T-cell (primary cell): ENCODE results near the gene BMP4. TPM values are rescaled to one million over a fixed set of nuclear protein-coding genes. Genes with fewer than 3 reads are reported as not detected.

Source experiments
- ATAC-seq, 4 experiments: fragments of 200-7000 bp in 3 of 4; fragments of 150-1000 bp in 1 of 4; cut with Tn5 transposase; replicated peaks in 1 of 4; 1 replicate in 3 of 4; 2 replicates in 1 of 4; pipeline ENCODE4 v1.10.0; 2021; ENCODE audit warnings: moderate library complexity in 3 of 4, mild to moderate bottlenecking in 2 of 4, moderate number of reproducible peaks in 1 of 4
- CTCF ChIA-PET, 2 donors: fragments of 300-600 bp; sonication (Branson Sonifier 250); formaldehyde crosslinking; loops; one replicate each; lab custom pipeline; 2022; ENCODE audit warnings: antibody characterized with exemption in 2 of 2; lab: Charles Lee
- POLR2A ChIA-PET, 2 donors: fragments of 300-600 bp; sonication (Branson Sonifier 250); formaldehyde crosslinking; loops; one replicate each; lab custom pipeline; 2022; ENCODE audit warnings: antibody characterized with exemption in 2 of 2; lab: Charles Lee
- DNase-seq, 35 experiments: peaks; one replicate each; pipeline versions ENCODE4 v3.0.0 to v3.0.0-alpha.2; 2013 to 2023
- H3K27ac ChIP-seq: one replicate; pipeline ENCODE4 v1.5.1; 2013; ENCODE audit warnings: low read length
- H3K27me3 ChIP-seq, 2 experiments: replicated peaks in 1 of 2; 1 replicate in 1 of 2; 2 replicates in 1 of 2; pipeline versions ENCODE4 v1.6.1 to v1.7.0; 2013; ENCODE audit warnings: low read length in 1 of 2, mixed read lengths in 1 of 2; ENCODE audit not compliant: control insufficient read depth in 2 of 2, insufficient read depth in 2 of 2; ENCODE audit errors: extremely low read depth in 1 of 2
- H3K36me3 ChIP-seq, 2 donors: 1 replicate in 1 of 2; 2 replicates in 1 of 2; pipeline versions ENCODE4 v1.6.1 to v1.7.0; 2013; ENCODE audit warnings: low read length in 1 of 2; ENCODE audit not compliant: control insufficient read depth in 2 of 2, insufficient read depth in 1 of 2; ENCODE audit errors: extremely low read depth in 1 of 2
- H3K4me1 ChIP-seq, 2 experiments: 1 replicate in 1 of 2; 2 replicates in 1 of 2; pipeline versions ENCODE4 v1.6.1 to v1.7.0; 2013; ENCODE audit warnings: low read length in 2 of 2, mixed read lengths in 1 of 2; ENCODE audit not compliant: insufficient read depth in 2 of 2, control insufficient read depth in 1 of 2; ENCODE audit errors: extremely low read depth in 1 of 2
- H3K4me3 ChIP-seq, 2 donors: 1 replicate in 1 of 2; 2 replicates in 1 of 2; pipeline versions ENCODE4 v1.5.1 to v1.7.0; 2013; ENCODE audit warnings: mild to moderate bottlenecking in 2 of 2, low read length in 1 of 2, moderate library complexity in 1 of 2; ENCODE audit not compliant: control insufficient read depth in 1 of 2; ENCODE audit errors: extremely low read depth in 1 of 2
- H3K9me3 ChIP-seq: 2 replicates; pipeline ENCODE4 v1.7.0; 2013
- H3K27ac Mint-ChIP-seq, 2 donors: one replicate each; pipeline ENCODE4 v1.8.0; 2020 to 2021; ENCODE audit warnings: mild to moderate bottlenecking in 2 of 2, mixed read lengths in 2 of 2
- H3K27me3 Mint-ChIP-seq, 2 donors: one replicate each; pipeline ENCODE4 v1.8.0; 2021 to 2022; ENCODE audit warnings: mixed read lengths in 2 of 2
- H3K36me3 Mint-ChIP-seq: one replicate; pipeline ENCODE4 v1.8.0; 2021; ENCODE audit warnings: mixed read lengths
- H3K4me1 Mint-ChIP-seq, 3 donors: one replicate each; pipeline ENCODE4 v1.8.0; 2020 to 2022; ENCODE audit warnings: mixed read lengths in 3 of 3, mild to moderate bottlenecking in 1 of 3
- H3K4me3 Mint-ChIP-seq, 3 donors: one replicate each; pipeline ENCODE4 v1.8.0; 2020 to 2022; ENCODE audit warnings: mild to moderate bottlenecking in 3 of 3, mixed read lengths in 3 of 3, moderate library complexity in 3 of 3
- H3K9me3 Mint-ChIP-seq, 3 donors: one replicate each; pipeline ENCODE4 v1.8.0; 2020 to 2022; ENCODE audit warnings: mixed read lengths in 3 of 3
- WGBS: methylation state at CpG from one replicate; pipeline ENCODE4 v1.1.5; 2013; ENCODE audit warnings: missing lambda C conversion rate; ENCODE audit not compliant: insufficient coverage; 5-methylcytosine and 5-hydroxymethylcytosine counted together
- total RNA-seq, 35 experiments: library from RNA in 6 of 35; stranded (reverse) in 6 of 35; fragments of 120-200 nt in 1 of 35; gene quantifications; one replicate each; pipeline versions ENCODE4 v1.2.1 to v1.2.4 and lab custom pipeline; 2013 to 2026

The BMP4 gene
- total RNA-seq, 5 donors from 2014 or later (not counting 1 experiment from before 2014, with no cell fraction given) = 0.21 to 1.1 (median 0.61) TPM; not detected in 1

DNA sequence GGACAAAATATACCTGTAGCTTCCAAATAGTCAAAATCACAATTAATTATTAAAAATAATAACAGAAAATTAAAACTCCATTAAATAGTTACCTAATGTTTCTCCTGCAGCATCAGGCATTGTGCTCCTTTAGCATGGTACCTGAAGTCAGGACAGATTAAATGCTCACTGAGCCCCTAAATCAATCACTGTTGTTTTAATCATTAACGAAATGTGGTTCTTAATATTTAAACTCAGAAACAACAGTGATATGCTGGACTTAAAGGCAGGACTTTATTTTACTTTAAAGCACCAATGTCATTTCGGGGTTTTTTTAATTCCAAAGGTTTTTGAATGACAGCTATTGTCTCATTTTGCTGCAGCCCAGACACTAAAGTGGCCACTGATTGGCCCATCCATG lies 2.0 kb upstream of the BMP4 start:
- Mint-ChIP-seq H3K4me3 (no peak overlapping the region), H3K4me1 (peaks cover 30 to 37% (median 36%) of the 10 kb centered on the region in 3 donors), H3K27me3 (peaks cover 53 to 66% of the 10 kb centered on the region in 2 donors), H3K9me3 (no peaks in the 10 kb centered on the region), H3K27ac (no peak overlapping the region), H3K36me3 (no peaks in the 10 kb centered on the region)
- ATAC-seq (no peak), DNase-seq (no peak)
- Histone ChIP-seq H3K9me3 (no peaks in the 10 kb centered on the region), H3K27ac (no peak overlapping the region), H3K27me3 (peaks cover 21 to 51% of the 10 kb centered on the region in 2 experiments), H3K4me3 (no peak overlapping the region), H3K36me3 (no peaks in the 10 kb centered on the region), H3K4me1 (peaks cover 4 to 35% of the 10 kb centered on the region in 2 experiments)
- WGBS = 57% methylated on average over 1 of the region's 2 CpGs
- ChIA-PET POLR2A (no interaction called here), CTCF (interaction anchor here (0.6 to 1.2 kb wide), 2 partner anchors 11 to 126 kb away, joined by 3 to 4 read pairs; no protein-coding TSS in a partner anchor)

DNA sequence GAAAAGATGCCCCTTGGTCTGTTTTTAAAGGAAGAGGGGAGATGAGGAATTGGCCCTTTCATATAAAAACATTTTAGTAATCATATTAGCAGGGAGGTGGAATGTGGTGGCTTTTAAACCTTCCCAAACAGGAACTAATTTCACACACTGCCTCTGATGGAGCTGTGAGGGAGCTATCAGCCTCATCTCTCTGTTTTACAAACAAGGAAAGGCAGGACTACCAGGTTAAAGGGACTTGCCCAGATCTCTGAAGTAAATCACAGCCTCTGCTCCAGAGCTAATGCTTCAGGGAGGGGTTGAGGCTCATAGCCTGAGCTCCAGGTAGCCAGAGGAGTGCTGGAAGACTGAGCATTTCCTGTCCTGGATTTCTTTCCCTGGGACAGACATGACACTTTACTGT lies 1.1 kb upstream of the BMP4 start:
- Mint-ChIP-seq H3K4me1 (peaks cover 27 to 40% (median 34%) of the 10 kb centered on the region in 3 donors), H3K36me3 (no peaks in the 10 kb centered on the region), H3K9me3 (no peaks in the 10 kb centered on the region), H3K27ac (no peak overlapping the region), H3K27me3 (peaks cover 49 to 64% of the 10 kb centered on the region in 2 donors), H3K4me3 (peak overlapping the region in 1 of 3 donors; percentile 85)
- H3K36me3 ChIP-seq = no peaks in the 10 kb centered on the region
- POLR2A ChIA-PET = no interaction called here
- H3K27me3 ChIP-seq = peaks cover 20 to 49% of the 10 kb centered on the region in 2 experiments
- peaks cover 10 to 34% of the 10 kb centered on the region in 2 experiments for H3K4me1 ChIP-seq
- CTCF ChIA-PET = no interaction called here
- DNase-seq (no peak), ATAC-seq (no peak)
- H3K9me3 ChIP-seq = no peaks in the 10 kb centered on the region
- no peak overlapping the region for H3K27ac ChIP-seq
- no peak overlapping the region for H3K4me3 ChIP-seq

- 6% methylated on average over 51 of the region's 52 CpGs for WGBS
- Mint-ChIP-seq H3K36me3 (no peaks in the 10 kb centered on the region), H3K4me1 (peaks cover 28 to 41% (median 39%) of the 10 kb centered on the region in 3 donors), H3K27me3 (peaks cover 51 to 69% of the 10 kb centered on the region in 2 donors), H3K9me3 (no peaks in the 10 kb centered on the region), H3K4me3 (peak overlapping the region; percentile 60 to 85 (median 76)), H3K27ac (no peak overlapping the region)
- peak in 1 of 4 experiments; percentile 17 for ATAC-seq
- Histone ChIP-seq H3K27me3 (peaks cover 15 to 58% of the 10 kb centered on the region in 2 experiments), H3K4me3 (peak overlapping the region; percentile 33 to 52), H3K36me3 (no peaks in the 10 kb centered on the region), H3K9me3 (no peaks in the 10 kb centered on the region), H3K27ac (no peak overlapping the region), H3K4me1 (peaks cover 11 to 34% of the 10 kb centered on the region in 2 experiments)
- DNase-seq = peak in 1 of 35 experiments; percentile 9
- POLR2A ChIA-PET = no interaction called here
- CTCF ChIA-PET = no interaction called here
These were observed 776 bp downstream of the BMP4 start for GRCh38 chr14:53955671-53956426.

DNA sequence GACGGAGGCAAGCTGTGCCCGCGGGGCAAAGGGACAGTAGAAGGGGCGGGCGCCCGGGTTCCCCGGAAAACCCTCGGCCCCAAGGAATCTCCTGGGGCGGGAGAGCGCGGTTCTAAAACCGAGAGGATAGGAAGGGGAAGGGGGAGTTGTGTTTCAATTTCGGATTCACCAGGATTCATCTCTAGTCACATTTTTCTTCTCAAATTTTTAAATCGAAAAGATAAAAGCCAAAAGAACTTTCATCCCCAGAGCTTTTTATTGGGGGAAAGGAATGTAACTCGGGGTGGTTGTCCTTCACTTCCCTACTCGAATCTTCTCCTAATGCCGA lies 1.4 kb downstream of the BMP4 start:
- no peak overlapping the region for H3K27ac ChIP-seq
- peaks cover 28 to 41% (median 39%) of the 10 kb centered on the region in 3 donors for H3K4me1 Mint-ChIP-seq
- H3K27ac Mint-ChIP-seq = no peak overlapping the region
- peak overlapping the region; percentile 60 to 85 (median 76) for H3K4me3 Mint-ChIP-seq
- ChIA-PET CTCF (no interaction called here), POLR2A (no interaction called here)
- no peaks in the 10 kb centered on the region for H3K9me3 Mint-ChIP-seq
- peaks cover 50 to 72% of the 10 kb centered on the region in 2 donors for H3K27me3 Mint-ChIP-seq
- no peaks in the 10 kb centered on the region for H3K36me3 Mint-ChIP-seq
- peak overlapping the region in 1 of 2 donors; percentile 70 for H3K4me3 ChIP-seq
- peaks cover 11 to 34% of the 10 kb centered on the region in 2 experiments for H3K4me1 ChIP-seq
- ATAC-seq = no peak
- H3K36me3 ChIP-seq = no peaks in the 10 kb centered on the region
- 3% methylated on average over 8 of the region's 17 CpGs for WGBS
- DNase-seq = no peak
- peaks cover 15 to 62% of the 10 kb centered on the region in 2 experiments for H3K27me3 ChIP-seq
- H3K9me3 ChIP-seq = no peaks in the 10 kb centered on the region

DNA sequence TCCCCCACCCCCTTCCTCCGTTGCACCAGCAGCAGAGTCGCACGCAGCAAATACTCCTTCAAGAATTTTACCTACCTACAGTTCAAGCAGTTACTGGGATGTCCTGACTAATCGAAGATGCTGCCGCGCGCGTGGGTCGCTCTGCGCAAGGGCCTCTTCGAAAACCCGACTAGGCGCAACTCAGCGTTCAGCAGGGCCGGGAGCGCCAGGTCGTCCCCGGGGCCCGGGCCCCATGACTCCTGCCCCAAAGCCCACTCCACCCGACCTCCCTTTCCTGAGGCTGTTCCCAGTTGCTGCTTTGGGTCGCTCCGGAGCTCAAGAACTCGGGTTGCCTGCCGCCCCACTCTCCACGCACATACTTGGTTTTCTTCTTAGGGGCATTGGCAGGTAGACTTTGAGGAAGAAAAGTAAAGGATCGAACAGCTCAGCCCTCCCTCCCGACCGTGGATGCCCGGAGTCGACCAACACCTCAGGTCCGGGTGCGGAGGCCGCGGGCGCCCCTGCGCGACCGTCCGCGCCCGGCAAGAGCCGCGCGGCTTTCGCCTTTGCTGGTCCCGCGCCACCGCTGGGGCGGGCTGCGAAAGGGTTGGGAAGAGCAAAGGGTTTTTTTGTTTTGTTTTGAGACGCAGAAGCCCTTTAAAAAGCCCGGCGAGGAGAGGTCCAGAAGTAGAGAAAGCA lies 1.9 kb downstream of the BMP4 start:
- peaks cover 28 to 41% (median 39%) of the 10 kb centered on the region in 3 donors for H3K4me1 Mint-ChIP-seq
- peak overlapping the region; percentile 75 to 85 (median 76) for H3K4me3 Mint-ChIP-seq
- Histone ChIP-seq H3K27me3 (peaks cover 15 to 66% of the 10 kb centered on the region in 2 experiments), H3K36me3 (no peaks in the 10 kb centered on the region), H3K4me1 (peaks cover 11 to 34% of the 10 kb centered on the region in 2 experiments), H3K27ac (no peak overlapping the region), H3K9me3 (no peaks in the 10 kb centered on the region), H3K4me3 (peak overlapping the region; percentile 23 to 70)
- no peak overlapping the region for H3K27ac Mint-ChIP-seq
- ChIA-PET CTCF (no interaction called here), POLR2A (no interaction called here)
- H3K36me3 Mint-ChIP-seq = no peaks in the 10 kb centered on the region
- peaks cover 50 to 76% of the 10 kb centered on the region in 2 donors for H3K27me3 Mint-ChIP-seq
- no peaks in the 10 kb centered on the region for H3K9me3 Mint-ChIP-seq
- DNase-seq (no peak), ATAC-seq (peak in 1 of 4 experiments; percentile 29)
- 2% methylated on average over 48 of the region's 53 CpGs for WGBS

DNA sequence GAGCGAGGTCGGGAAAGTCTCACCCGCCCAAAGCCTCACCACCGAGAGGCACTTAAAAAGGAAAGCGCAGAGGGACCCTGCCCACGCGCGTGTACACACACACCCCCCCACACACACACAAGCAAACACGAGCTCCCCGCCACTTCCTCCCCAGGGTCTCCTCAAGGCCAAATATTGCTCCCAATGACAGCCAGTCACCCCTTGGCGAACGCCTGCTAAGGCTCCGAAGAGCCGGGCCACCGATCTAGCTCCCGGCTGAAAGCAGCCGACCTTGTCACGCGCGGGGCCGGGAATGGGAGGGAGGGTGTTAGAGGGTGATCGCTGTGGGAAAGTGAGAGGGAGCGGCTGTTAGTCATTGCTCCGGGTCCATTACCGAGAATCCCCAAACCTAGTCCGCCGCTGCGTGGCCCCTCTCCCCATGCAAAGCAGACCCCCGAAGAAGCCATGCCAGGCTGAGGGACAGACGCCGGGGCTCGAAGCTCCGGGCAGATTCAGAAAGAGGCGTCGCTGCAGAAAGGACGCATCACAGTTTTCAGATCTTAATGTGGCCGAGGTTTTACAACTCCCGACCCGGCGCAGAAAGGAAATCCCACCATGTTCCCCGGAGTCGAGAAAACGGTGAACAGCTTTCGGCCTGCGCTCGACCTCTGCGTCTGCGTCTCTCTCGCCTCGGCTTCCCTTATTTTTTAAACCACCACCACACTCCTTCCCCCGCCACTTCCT lies 2.6 kb downstream of the BMP4 start:
- Mint-ChIP-seq H3K4me1 (peaks cover 28 to 41% (median 39%) of the 10 kb centered on the region in 3 donors), H3K36me3 (no peaks in the 10 kb centered on the region), H3K27me3 (peaks cover 47 to 79% of the 10 kb centered on the region in 2 donors), H3K4me3 (peak overlapping the region; percentile 75 to 85 (median 76)), H3K27ac (no peak overlapping the region), H3K9me3 (no peaks in the 10 kb centered on the region)
- WGBS = 2% methylated on average over 45 of the region's 51 CpGs
- Histone ChIP-seq H3K36me3 (no peaks in the 10 kb centered on the region), H3K27ac (no peak overlapping the region), H3K9me3 (no peaks in the 10 kb centered on the region), H3K4me1 (peaks cover 11 to 34% of the 10 kb centered on the region in 2 experiments), H3K4me3 (peak overlapping the region; percentile 23 to 70), H3K27me3 (peaks cover 18 to 63% of the 10 kb centered on the region in 2 experiments)
- DNase-seq (no peak), ATAC-seq (no peak)
- ChIA-PET CTCF (no interaction called here), POLR2A (no interaction called here)
